Measurements from ENCODE around the gene SLC25A34. TPM values are rescaled to one million over a fixed set of nuclear protein-coding genes. Genes with fewer than 3 reads are reported as not detected.

SLC25A34 gene
- total and polyA plus RNA-seq, 10 of the 15 experiments (the other 5 are each of a cell fraction or from before 2014, with no cell fraction given), result 0.02 to 1.6 (median 0.39) TPM

DNA sequence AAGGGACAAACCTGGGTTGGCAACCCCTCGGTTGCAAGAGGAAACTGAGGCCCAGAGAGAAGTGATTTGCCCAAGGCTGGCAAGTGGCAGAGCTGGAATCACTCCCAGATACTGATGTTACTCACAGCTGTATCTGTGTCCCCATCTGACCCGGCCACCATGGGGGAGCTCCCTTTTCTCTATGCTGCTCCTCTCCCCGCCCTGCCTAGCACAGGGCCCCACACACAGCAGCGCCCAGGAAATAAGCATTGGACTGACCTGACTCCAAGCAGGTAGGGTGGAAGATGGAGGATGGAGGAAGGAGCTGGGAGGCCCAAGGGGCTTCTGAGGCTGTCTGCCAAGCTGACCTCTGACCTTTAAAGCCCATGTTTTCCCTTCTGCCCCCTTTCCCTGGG lies 19.6 kb downstream of the SLC25A34 start:
- in situ Hi-C loops (cut with MboI), result no loop called here
- no peak overlapping the region for H2AFZ ChIP-seq (ENCODE audit: control insufficient read depth, low read depth, low read length)
- H3K27me3 ChIP-seq (replicated peaks in 1 of 2; ENCODE audit: control insufficient read depth in 2 of 2, insufficient read depth in 2 of 2, low read length in 1 of 2), result peaks cover 8 to 22% of the 10 kb centered on the region in 2 experiments; a peak in 3 of 4 replicates
- H3K27ac ChIP-seq (ENCODE audit: control insufficient read depth, insufficient read depth), result no peak overlapping the region
- SMC1A ChIA-PET (ENCODE audit: uncharacterized antibody, unreplicated experiment), result no interaction called here
- H3K4me2 ChIP-seq (ENCODE audit: control insufficient read depth, insufficient read depth), result no peak overlapping the region
- H3K4me3 ChIP-seq, result no peak overlapping the region
- BruUV-seq (replicated peaks), result no TSS peak
- H3K79me2 ChIP-seq (ENCODE audit: control insufficient read depth, insufficient read depth, low read length), result no peaks in the 10 kb centered on the region
- H3K9ac ChIP-seq (ENCODE audit: control insufficient read depth, insufficient read depth, low read length), result no peak overlapping the region
- DNase-seq (ENCODE audit: low read depth, low spot score), result no peak
- RAD21 ChIA-PET (ENCODE audit: unreplicated experiment), result no interaction called here
- POLR2A ChIA-PET, result interaction anchor here (0.6 kb wide), 1 partner anchor 201 kb away, joined by 6 read pairs; no protein-coding TSS in a partner anchor
- H4K20me1 ChIP-seq (ENCODE audit: control insufficient read depth, insufficient read depth), result no peaks in the 10 kb centered on the region
- no peak for FAIRE-seq
- WGBS (ENCODE audit: insufficient coverage, insufficient replicate concordance, low lambda C conversion rate, missing lambda C conversion rate), result 22% methylated on average over 4 of the region's 4 CpGs
- H3K4me1 ChIP-seq (ENCODE audit: control insufficient read depth, insufficient read depth, low read length), result no peaks in the 10 kb centered on the region
- CTCF ChIA-PET, result no interaction called here
- H3K36me3 ChIP-seq (ENCODE audit: control insufficient read depth in 2 of 2, insufficient read depth in 2 of 2, low read length in 1 of 2), result no peaks in the 10 kb centered on the region
- TF ChIP-seq, protein P1, sequence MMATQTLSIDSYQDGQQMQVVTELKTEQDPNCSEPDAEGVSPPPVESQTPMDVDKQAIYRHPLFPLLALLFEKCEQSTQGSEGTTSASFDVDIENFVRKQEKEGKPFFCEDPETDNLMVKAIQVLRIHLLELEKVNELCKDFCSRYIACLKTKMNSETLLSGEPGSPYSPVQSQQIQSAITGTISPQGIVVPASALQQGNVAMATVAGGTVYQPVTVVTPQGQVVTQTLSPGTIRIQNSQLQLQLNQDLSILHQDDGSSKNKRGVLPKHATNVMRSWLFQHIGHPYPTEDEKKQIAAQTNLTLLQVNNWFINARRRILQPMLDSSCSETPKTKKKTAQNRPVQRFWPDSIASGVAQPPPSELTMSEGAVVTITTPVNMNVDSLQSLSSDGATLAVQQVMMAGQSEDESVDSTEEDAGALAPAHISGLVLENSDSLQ (IDR thresholded peaks at IDR 0.05), result no peak
- no peak for TF ChIP-seq SREBF1 (IDR thresholded peaks at IDR 0.05; ENCODE audit: low read length)
- TF ChIP-seq RB1 (IDR thresholded peaks at IDR 0.05; ENCODE audit: borderline replicate concordance), result no peak
- TF ChIP-seq, protein P2, sequence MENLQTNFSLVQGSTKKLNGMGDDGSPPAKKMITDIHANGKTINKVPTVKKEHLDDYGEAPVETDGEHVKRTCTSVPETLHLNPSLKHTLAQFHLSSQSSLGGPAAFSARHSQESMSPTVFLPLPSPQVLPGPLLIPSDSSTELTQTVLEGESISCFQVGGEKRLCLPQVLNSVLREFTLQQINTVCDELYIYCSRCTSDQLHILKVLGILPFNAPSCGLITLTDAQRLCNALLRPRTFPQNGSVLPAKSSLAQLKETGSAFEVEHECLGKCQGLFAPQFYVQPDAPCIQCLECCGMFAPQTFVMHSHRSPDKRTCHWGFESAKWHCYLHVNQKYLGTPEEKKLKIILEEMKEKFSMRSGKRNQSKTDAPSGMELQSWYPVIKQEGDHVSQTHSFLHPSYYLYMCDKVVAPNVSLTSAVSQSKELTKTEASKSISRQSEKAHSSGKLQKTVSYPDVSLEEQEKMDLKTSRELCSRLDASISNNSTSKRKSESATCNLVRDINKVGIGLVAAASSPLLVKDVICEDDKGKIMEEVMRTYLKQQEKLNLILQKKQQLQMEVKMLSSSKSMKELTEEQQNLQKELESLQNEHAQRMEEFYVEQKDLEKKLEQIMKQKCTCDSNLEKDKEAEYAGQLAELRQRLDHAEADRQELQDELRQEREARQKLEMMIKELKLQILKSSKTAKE (IDR thresholded peaks at IDR 0.05; ENCODE audit: low read depth, poor library complexity, severe bottlenecking), result no peak
- TF ChIP-seq, protein P3, sequence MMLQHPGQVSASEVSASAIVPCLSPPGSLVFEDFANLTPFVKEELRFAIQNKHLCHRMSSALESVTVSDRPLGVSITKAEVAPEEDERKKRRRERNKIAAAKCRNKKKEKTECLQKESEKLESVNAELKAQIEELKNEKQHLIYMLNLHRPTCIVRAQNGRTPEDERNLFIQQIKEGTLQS (IDR thresholded peaks at IDR 0.05; ENCODE audit: borderline replicate concordance, extremely low read depth, low read depth, low read length), result no peak
- TF ChIP-seq SUPT20H (IDR thresholded peaks at IDR 0.05; ENCODE audit: borderline replicate concordance, control insufficient read depth, low read depth, low read length), result no peak
- no peak for TF ChIP-seq BACH1 (IDR thresholded peaks at IDR 0.05; ENCODE audit: borderline replicate concordance)
- no peak for TF ChIP-seq GATAD2B (conservative IDR thresholded peaks at IDR 0.05; ENCODE audit: low read depth)
- TF ChIP-seq PML (IDR thresholded peaks at IDR 0.05; ENCODE audit: low read length), result no peak
- no peak for TF ChIP-seq SP1 (IDR thresholded peaks at IDR 0.05; ENCODE audit: low read depth, low read length)
- no peak for TF ChIP-seq ESRRA (IDR thresholded peaks at IDR 0.05; ENCODE audit: low read length)
- TF ChIP-seq MEF2B (IDR thresholded peaks at IDR 0.05; ENCODE audit: partially characterized antibody, poor library complexity, severe bottlenecking), result no peak
- TF ChIP-seq FOS (IDR thresholded peaks at IDR 0.05; ENCODE audit: borderline replicate concordance, extremely low read depth, insufficient read length), result no peak
- TF ChIP-seq, protein P4, sequence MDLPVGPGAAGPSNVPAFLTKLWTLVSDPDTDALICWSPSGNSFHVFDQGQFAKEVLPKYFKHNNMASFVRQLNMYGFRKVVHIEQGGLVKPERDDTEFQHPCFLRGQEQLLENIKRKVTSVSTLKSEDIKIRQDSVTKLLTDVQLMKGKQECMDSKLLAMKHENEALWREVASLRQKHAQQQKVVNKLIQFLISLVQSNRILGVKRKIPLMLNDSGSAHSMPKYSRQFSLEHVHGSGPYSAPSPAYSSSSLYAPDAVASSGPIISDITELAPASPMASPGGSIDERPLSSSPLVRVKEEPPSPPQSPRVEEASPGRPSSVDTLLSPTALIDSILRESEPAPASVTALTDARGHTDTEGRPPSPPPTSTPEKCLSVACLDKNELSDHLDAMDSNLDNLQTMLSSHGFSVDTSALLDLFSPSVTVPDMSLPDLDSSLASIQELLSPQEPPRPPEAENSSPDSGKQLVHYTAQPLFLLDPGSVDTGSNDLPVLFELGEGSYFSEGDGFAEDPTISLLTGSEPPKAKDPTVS (IDR thresholded peaks at IDR 0.05; ENCODE audit: low read depth, low read length), result no peak
- no peak for TF ChIP-seq RBBP5 (conservative IDR thresholded peaks at IDR 0.05)
- TF ChIP-seq YY1 (IDR thresholded peaks at IDR 0.05; ENCODE audit: low read depth, low read length), result no peak
- TF ChIP-seq HDGF (IDR thresholded peaks at IDR 0.05), result no peak
- TF ChIP-seq ZSCAN29 (IDR thresholded peaks at IDR 0.05), result no peak
- H3K9me3 ChIP-seq (replicated peaks; ENCODE audit: control insufficient read depth, insufficient read depth, low read length), result no peaks in the 10 kb centered on the region
- peak; percentile 30; the same call in 1 of the 3 replicates for ATAC-seq
- intact Hi-C loops (cut with micrococcal nuclease; ENCODE audit: unreplicated experiment), result no loop called here

Data from GM12878 (cell line).